GM15510 (cell line): Measurements from ENCODE around the gene P3H2.

ENCODE experiments used
- POLR2A ChIP-seq: IDR thresholded peaks from 3 replicates; pipeline ENCODE4 v1.6.1; 2011; ENCODE audit warnings: borderline replicate concordance; ENCODE audit not compliant: insufficient read length; ENCODE audit errors: extremely low read depth

P3H2 gene

GRCh38 chr3:190019006-190019405, 101.7 kb downstream of the P3H2 start:
- TF ChIP-seq POLR2A, result no peak

GRCh38 chr3:190018460-190018859, 102.2 kb downstream of the P3H2 start:
- TF ChIP-seq POLR2A, result no peak

- no peak for TF ChIP-seq POLR2A
These were observed 103.0 kb downstream of the P3H2 start for GRCh38 chr3:190017521-190018288.

- TF ChIP-seq POLR2A, result no peak
These were observed 103.7 kb downstream of the P3H2 start for GRCh38 chr3:190016966-190017365.

- no peak for TF ChIP-seq POLR2A
These were observed 105.8 kb downstream of the P3H2 start for GRCh38 chr3:190014940-190015339.

- TF ChIP-seq POLR2A, result no peak
These were observed 106.5 kb downstream of the P3H2 start for GRCh38 chr3:190013943-190014924.

GRCh38 chr3:190012784-190013183, 107.9 kb downstream of the P3H2 start:
- no peak for TF ChIP-seq POLR2A

- TF ChIP-seq POLR2A, result no peak
These were observed 108.3 kb downstream of the P3H2 start for GRCh38 chr3:190012314-190012782.

- TF ChIP-seq POLR2A, result no peak
These were observed 110.2 kb downstream of the P3H2 start for GRCh38 chr3:190010486-190010885.

- TF ChIP-seq POLR2A, result no peak
These were observed 111.1 kb downstream of the P3H2 start for GRCh38 chr3:190009614-190010013.

GRCh38 chr3:190008432-190008831, 112.3 kb downstream of the P3H2 start:
- no peak for TF ChIP-seq POLR2A

GRCh38 chr3:190005343-190006113, 115.2 kb downstream of the P3H2 start:
- no peak for TF ChIP-seq POLR2A

GRCh38 chr3:190004656-190005055, 116.0 kb downstream of the P3H2 start:
- TF ChIP-seq POLR2A, result no peak

- TF ChIP-seq POLR2A, result no peak
These were observed 117.0 kb downstream of the P3H2 start for GRCh38 chr3:190003681-190004123.

- no peak for TF ChIP-seq POLR2A
These were observed 117.6 kb downstream of the P3H2 start for GRCh38 chr3:190003068-190003467.

- TF ChIP-seq POLR2A, result no peak
These were observed 119.3 kb downstream of the P3H2 start for GRCh38 chr3:190001426-190001825.

- no peak for TF ChIP-seq POLR2A
These were observed 119.9 kb downstream of the P3H2 start for GRCh38 chr3:190000861-190001196.
